ENCODE measurements around the gene PLSCR1.
"Not testable (repeated sequence)": the region's sequence is repeated elsewhere in the genome, so short reads cannot be mapped to it uniquely, and the experiment has no call there.

PLSCR1 gene

GRCh38 chr3:146523531-146523930, 20.9 kb downstream of the PLSCR1 start:
- H3K9me2 ChIP-seq (replicated peaks; ENCODE audit: insufficient read depth, low read length): no peaks in the 10 kb centered on the region
- no peaks in the 10 kb centered on the region for H3F3A ChIP-seq (ENCODE audit: insufficient read depth)
- no peaks in the 10 kb centered on the region for H3K36me3 ChIP-seq (ENCODE audit: low read length)
- no peaks in the 10 kb centered on the region for H3K9me3 ChIP-seq (ENCODE audit: insufficient read depth, low read length)
- H3K79me2 ChIP-seq (ENCODE audit: insufficient read depth, low read length): no peaks in the 10 kb centered on the region
- no peak overlapping the region for H2AFZ ChIP-seq (ENCODE audit: low read depth, low read length, severe bottlenecking)
- no peak overlapping the region for H3K9ac ChIP-seq (ENCODE audit: low read length)
- H3K4me3 ChIP-seq (ENCODE audit: insufficient read depth, low read length, poor library complexity, severe bottlenecking): no peak overlapping the region
- H4K20me1 ChIP-seq (ENCODE audit: low read depth, low read length): no peaks in the 10 kb centered on the region
- no peaks in the 10 kb centered on the region for H3K27me3 ChIP-seq (ENCODE audit: low read length)
- H3K27ac ChIP-seq (ENCODE audit: low read depth, low read length): no peak overlapping the region
- no peak for TF ChIP-seq CTCF (IDR thresholded peaks at IDR 0.05; ENCODE audit: insufficient read depth, low read length, poor library complexity, severe bottlenecking)
- no peak for TF ChIP-seq EZH2phosphoT487 (conservative IDR thresholded peaks at IDR 0.05; ENCODE audit: low read length)
- no peak overlapping the region for H3K4me2 ChIP-seq (ENCODE audit: low read depth, low read length, poor library complexity, severe bottlenecking)

DNA sequence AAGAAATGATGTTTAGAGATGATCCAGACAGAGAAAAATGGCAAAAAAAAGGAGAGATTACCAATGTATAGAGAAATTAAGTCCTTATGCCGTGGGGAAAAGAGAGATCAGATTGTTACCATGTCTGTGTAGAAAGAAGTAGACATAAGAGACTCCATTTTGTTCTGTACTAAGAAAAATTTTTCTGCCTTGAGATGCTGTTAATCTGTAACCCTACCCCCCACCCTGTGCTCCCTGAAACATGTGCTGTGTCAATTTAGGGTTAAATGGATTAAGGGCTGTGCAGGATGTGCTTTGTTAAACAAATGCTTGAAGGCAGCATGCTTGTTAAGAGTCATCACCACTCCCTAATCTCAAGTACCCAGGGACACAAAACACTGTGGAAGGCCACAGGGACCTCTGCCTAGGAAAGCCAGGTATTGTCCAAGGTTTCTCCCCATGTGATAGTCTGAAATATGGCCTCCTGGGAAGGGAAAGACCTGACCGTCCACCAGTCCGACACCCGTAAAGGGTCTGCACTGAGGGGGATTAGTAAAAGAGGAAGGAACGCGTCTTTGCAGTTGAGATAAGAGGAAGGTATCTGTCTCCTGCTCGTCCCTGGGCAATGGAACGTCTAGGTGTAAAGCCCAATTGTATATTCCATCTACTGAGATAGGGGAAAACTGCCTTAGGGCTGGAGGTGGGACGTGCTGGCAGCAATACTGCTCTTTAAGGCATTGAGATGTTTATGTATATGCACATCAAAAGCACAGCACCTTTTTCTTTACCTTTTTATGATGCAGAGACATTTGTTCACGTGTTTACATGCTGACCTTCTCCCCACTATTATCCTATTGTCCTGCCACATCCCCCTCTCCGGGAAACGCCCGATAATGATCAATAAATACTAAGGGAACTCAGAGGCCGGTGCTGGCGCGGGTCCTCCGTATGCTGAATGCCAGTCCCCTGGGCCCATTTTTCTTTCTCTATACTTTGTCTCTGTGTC, 21.9 kb downstream of the PLSCR1 start:
- H3K9me2 ChIP-seq (replicated peaks; ENCODE audit: insufficient read depth, low read length); H3K9ac ChIP-seq (ENCODE audit: low read length); H3K9me3 ChIP-seq (ENCODE audit: insufficient read depth, low read length); H3K79me2 ChIP-seq (ENCODE audit: insufficient read depth, low read length); H3F3A ChIP-seq (ENCODE audit: insufficient read depth); H4K20me1 ChIP-seq (ENCODE audit: low read depth, low read length); H3K4me2 ChIP-seq (ENCODE audit: low read depth, low read length, poor library complexity, severe bottlenecking); H2AFZ ChIP-seq (ENCODE audit: low read depth, low read length, severe bottlenecking); H3K36me3 ChIP-seq (ENCODE audit: low read length); H3K27me3 ChIP-seq (ENCODE audit: low read length); H3K4me3 ChIP-seq (ENCODE audit: insufficient read depth, low read length, poor library complexity, severe bottlenecking); H3K27ac ChIP-seq (ENCODE audit: low read depth, low read length): not testable (repeated sequence)

DNA sequence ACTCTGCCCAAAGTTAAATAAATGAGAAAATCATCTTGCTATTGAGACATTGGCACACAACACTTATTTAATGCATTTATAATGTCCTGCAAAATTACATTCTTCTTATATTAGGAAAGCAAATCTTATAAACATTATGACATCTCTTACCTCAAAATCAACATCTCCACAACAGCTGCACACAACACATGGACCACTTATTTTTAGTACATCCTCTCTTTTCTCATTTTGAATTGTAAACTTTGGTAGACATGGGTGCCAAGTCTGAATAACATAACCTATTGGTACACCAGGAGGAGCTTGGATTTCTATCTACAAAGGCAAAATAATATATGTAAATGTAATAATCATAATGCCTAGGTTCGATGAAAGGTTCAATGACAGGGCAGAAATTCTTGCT, 23.0 kb downstream of the PLSCR1 start:
- Histone ChIP-seq H3K9ac (ENCODE audit: low read length) (no peak overlapping the region), H3K27ac (ENCODE audit: low read depth, low read length) (no peak overlapping the region)
- TF ChIP-seq CTCF (IDR thresholded peaks at IDR 0.05; ENCODE audit: insufficient read depth, low read length, poor library complexity, severe bottlenecking) (no peak), EZH2phosphoT487 (conservative IDR thresholded peaks at IDR 0.05; ENCODE audit: low read length) (no peak)

GRCh38 chr3:146519810-146520209, 24.6 kb downstream of the PLSCR1 start:
- H3K36me3 ChIP-seq (ENCODE audit: low read length): no peaks in the 10 kb centered on the region
- H3K9ac ChIP-seq (ENCODE audit: low read length): no peak overlapping the region
- H3K9me2 ChIP-seq (replicated peaks; ENCODE audit: insufficient read depth, low read length): no peaks in the 10 kb centered on the region
- H3F3A ChIP-seq (ENCODE audit: insufficient read depth): no peaks in the 10 kb centered on the region
- no peaks in the 10 kb centered on the region for H4K20me1 ChIP-seq (ENCODE audit: low read depth, low read length)
- TF ChIP-seq CTCF (IDR thresholded peaks at IDR 0.05; ENCODE audit: insufficient read depth, low read length, poor library complexity, severe bottlenecking) (no peak), EZH2phosphoT487 (conservative IDR thresholded peaks at IDR 0.05; ENCODE audit: low read length) (no peak)
- no peak overlapping the region for H3K4me3 ChIP-seq (ENCODE audit: insufficient read depth, low read length, poor library complexity, severe bottlenecking)
- no peak overlapping the region for H3K4me2 ChIP-seq (ENCODE audit: low read depth, low read length, poor library complexity, severe bottlenecking)
- no peaks in the 10 kb centered on the region for H3K9me3 ChIP-seq (ENCODE audit: insufficient read depth, low read length)
- H3K27ac ChIP-seq (ENCODE audit: low read depth, low read length): no peak overlapping the region
- no peaks in the 10 kb centered on the region for H3K79me2 ChIP-seq (ENCODE audit: insufficient read depth, low read length)
- H2AFZ ChIP-seq (ENCODE audit: low read depth, low read length, severe bottlenecking): no peak overlapping the region
- H3K27me3 ChIP-seq (ENCODE audit: low read length): no peaks in the 10 kb centered on the region

More for the DNA sequence above, 23.0 kb downstream of the PLSCR1 start:
- Histone ChIP-seq H3K27me3 (ENCODE audit: low read length) (no peaks in the 10 kb centered on the region), H3K9me3 (ENCODE audit: insufficient read depth, low read length) (no peaks in the 10 kb centered on the region), H4K20me1 (ENCODE audit: low read depth, low read length) (no peaks in the 10 kb centered on the region), H3K9me2 (replicated peaks; ENCODE audit: insufficient read depth, low read length) (no peaks in the 10 kb centered on the region), H3K4me3 (ENCODE audit: insufficient read depth, low read length, poor library complexity, severe bottlenecking) (no peak overlapping the region), H3F3A (ENCODE audit: insufficient read depth) (no peaks in the 10 kb centered on the region), H3K36me3 (ENCODE audit: low read length) (no peaks in the 10 kb centered on the region), H3K4me2 (ENCODE audit: low read depth, low read length, poor library complexity, severe bottlenecking) (no peak overlapping the region), H3K79me2 (ENCODE audit: insufficient read depth, low read length) (no peaks in the 10 kb centered on the region), H2AFZ (ENCODE audit: low read depth, low read length, severe bottlenecking) (no peak overlapping the region)

All from SU-DHL-6 (cell line).